Heart right ventricle (tissue), 16 donors: ENCODE measurements around the gene MFF. TPM values are rescaled to one million over a fixed set of nuclear protein-coding genes. Genes with fewer than 3 reads are reported as not detected.

Source experiments
- ATAC-seq, 8 donors: fragments of 200-7000 bp; cut with Tn5 transposase; one replicate each; pipeline ENCODE4 v1.9.1; 2020; ENCODE audit warnings: mild to moderate bottlenecking in 8 of 8, moderate library complexity in 8 of 8, moderate number of reproducible peaks in 1 of 8
- DNase-seq, 2 donors: peaks; one replicate each; pipeline ENCODE4 v3.0.0-alpha.2; 2020
- H3K27ac ChIP-seq, 10 donors: fragments of 200-600 bp; sonication (generic) in 2 of 10; one replicate each; pipeline versions ENCODE4 v1.5.0 to v1.8.0; 2020 to 2022; ENCODE audit warnings: mild to moderate bottlenecking in 3 of 10
- H3K27me3 ChIP-seq, 7 donors: fragments of 200-600 bp; one replicate each; pipeline ENCODE4 v1.8.0; 2021 to 2022; ENCODE audit warnings: mild to moderate bottlenecking in 2 of 7
- H3K36me3 ChIP-seq, 9 donors: fragments of 200-600 bp; sonication (generic) in 1 of 9; one replicate each; pipeline versions ENCODE4 v1.5.0 to v1.8.0; 2020 to 2022; ENCODE audit warnings: mild to moderate bottlenecking in 2 of 9
- H3K4me1 ChIP-seq, 9 donors: fragments of 200-600 bp; sonication (generic) in 1 of 9; one replicate each; pipeline versions ENCODE4 v1.5.0 to v1.8.0; 2020 to 2022; ENCODE audit warnings: mild to moderate bottlenecking in 4 of 9
- H3K4me3 ChIP-seq, 10 donors: fragments of 200-600 bp; sonication (generic) in 2 of 10; one replicate each; pipeline versions ENCODE4 v1.5.0 to v1.8.0; 2020 to 2022; ENCODE audit warnings: mild to moderate bottlenecking in 7 of 10, moderate library complexity in 2 of 10
- H3K9me3 ChIP-seq, 11 donors: fragments of 200-600 bp in 10 of 11; sonication (generic) in 2 of 11; one replicate each; pipeline versions ENCODE4 v1.5.0 to v1.8.0; 2013 to 2022; ENCODE audit warnings: mild to moderate bottlenecking in 2 of 11, control low read depth in 1 of 11, moderate library complexity in 1 of 11
- CTCF ChIP-seq, 9 donors: fragments of 200-600 bp; sonication (generic) in 2 of 9; IDR thresholded peaks; one replicate each; pipeline versions ENCODE4 v1.5.0 to v1.8.0; 2021 to 2022; ENCODE audit warnings: antibody characterized with exemption in 9 of 9, mild to moderate bottlenecking in 5 of 9, moderate library complexity in 1 of 9
- WGBS, 2 donors: extraction: QIAGEN DNeasy Blood & Tissue Kit; methylation state at CpG; one replicate each; pipeline ENCODE4 v1.1.7; 2013; ENCODE audit warnings: inconsistent platforms in 1 of 2; 5-methylcytosine and 5-hydroxymethylcytosine counted together
- intact Hi-C, 10 donors: fragments of 100-400 bp; cut with DNase I; formaldehyde crosslinking; loops; one replicate each; pipeline versions ENCODE4 v1.11.1 to v1.14.2; 2022
- polyA plus RNA-seq, 2 donors: library from polyadenylated mRNA; stranded (reverse); fragments of 200-250 nt; gene quantifications; one replicate each; pipeline ENCODE4 v1.2.3, GENCODE V29; 2013
- total RNA-seq, 10 donors: library from RNA; stranded (reverse); fragmentation: NEBNext Ultra II Directional in 3 of 10; extraction: Animal tissue kit (Norgen Biotek cat#: 25700) in 3 of 10; gene quantifications; one replicate each; pipeline versions ENCODE4 v1.2.1 to v1.2.4, GENCODE V29; 2021 to 2023
- donor health status: Arrhythmogenic right ventricular cardiomyopathy.
- donor health status: ischemic (EF 13 %, LVEDD 7.1; RV severe dilation, severe dysfunction).
- donor health status: healthy with polysubstance abuse.
- donor health status: DM: no; HTN: yes; CAD: no.
- donor health status: DM: no; HTN: no; CAD: no.
- donor health status: ischemic (EF 25% LVEDD 6.9; RV normal size, moderate dysfunction).
- donor health status: ischemic (EF 25% LVEDD 5.7; RV mildly dilated, moderate dysfunction).
- donor health status: healthy.
- donor health status: DM: yes; HTN: yes; CAD: no.
- donor health status: Ischemic cardiomyopathy.
- donor health status: ischemic (EF 35%, LVEDD 5.7; RV mildly dilated, moderate dysfunction).
- donor health status: nonischemic (EF 11% LVEDD 7.7; RV severe dilation, severe dysfunction).
- donor health status: DM: yes; HTN: yes; CAD: no.
- donor health status: PGD.
- donor health status: ischemic (EF 29% LVEDD 5.4; RV normal size, mild dysfunction).
- donor health status: nonischemic (EF 23%, LVEDD 6.1; RV moderate dilation, normal function).

MFF gene
- total and polyA plus RNA-seq, 12 donors, result 58.4 to 102 (median 77.7) TPM

GRCh38 chr2:227325839-227326195 lies 766 bp downstream of the MFF start:
- intact Hi-C loops, result no loop called here
- H3K36me3 ChIP-seq, result peaks cover 0 to 25% (median 0%) of the 10 kb centered on the region in 9 donors
- no peaks in the 10 kb centered on the region for H3K27me3 ChIP-seq
- peak overlapping the region; percentile 69 to 99 (median 96) for H3K4me3 ChIP-seq
- DNase-seq (peak; percentile 16 to 30), ATAC-seq (peak; percentile 15 to 72 (median 35))
- WGBS, 2 donors, result 0 to 1% methylated on average over 13 of the region's 13 CpGs
- H3K4me1 ChIP-seq, result peaks cover 0 to 37% (median 17%) of the 10 kb centered on the region in 9 donors
- TF ChIP-seq CTCF (IDR thresholded peaks at IDR 0.05), result no peak
- H3K9me3 ChIP-seq, result peaks cover 0 to 13% (median 0%) of the 10 kb centered on the region in 11 donors
- H3K27ac ChIP-seq, result peak overlapping the region in 9 of 10 donors; percentile 83 to 98 (median 95)

GRCh38 chr2:227326783-227327182 lies 1.7 kb downstream of the MFF start:
- ATAC-seq, result no peak
- intact Hi-C loops, result no loop called here
- peaks cover 0 to 37% (median 17%) of the 10 kb centered on the region in 9 donors for H3K4me1 ChIP-seq
- H3K36me3 ChIP-seq, result peaks cover 0 to 34% (median 0%) of the 10 kb centered on the region in 9 donors
- peaks cover 0 to 10% (median 0%) of the 10 kb centered on the region in 11 donors for H3K9me3 ChIP-seq
- H3K27ac ChIP-seq, result no peak overlapping the region
- H3K27me3 ChIP-seq, result no peaks in the 10 kb centered on the region
- DNase-seq, result no peak
- no peak for TF ChIP-seq CTCF (IDR thresholded peaks at IDR 0.05)
- peak overlapping the region in 3 of 10 donors; percentile 97 to 98 (median 97) for H3K4me3 ChIP-seq
- 94% methylated on average over 6 of the region's 6 CpGs for WGBS, 2 donors

- Histone ChIP-seq H3K27me3 (no peaks in the 10 kb centered on the region), H3K36me3 (peaks cover 0 to 88% (median 23%) of the 10 kb centered on the region in 9 donors), H3K9me3 (no peaks in the 10 kb centered on the region), H3K27ac (no peak overlapping the region), H3K4me3 (no peak overlapping the region), H3K4me1 (peaks cover 0 to 8% (median 0%) of the 10 kb centered on the region in 9 donors)
- TF ChIP-seq CTCF (IDR thresholded peaks at IDR 0.05), result no peak
- intact Hi-C loops, result no loop called here
- WGBS, 2 donors, result 94 to 95% methylated on average over 1 of the region's 1 CpG
- DNase-seq, result no peak
- ATAC-seq, result no peak
Observed at GRCh38 chr2:227335713-227336112, 10.7 kb downstream of the MFF start.

GRCh38 chr2:227337442-227337841 lies 12.4 kb downstream of the MFF start:
- Histone ChIP-seq H3K36me3 (peaks cover 0 to 91% (median 23%) of the 10 kb centered on the region in 9 donors), H3K4me3 (no peak overlapping the region), H3K27me3 (no peaks in the 10 kb centered on the region), H3K4me1 (peaks cover 0 to 8% (median 0%) of the 10 kb centered on the region in 9 donors), H3K27ac (no peak overlapping the region), H3K9me3 (no peaks in the 10 kb centered on the region)
- 96 to 100% methylated on average over 2 of the region's 2 CpGs for WGBS, 2 donors
- TF ChIP-seq CTCF (IDR thresholded peaks at IDR 0.05), result no peak
- ATAC-seq (no peak), DNase-seq (no peak)
- intact Hi-C loops, result no loop called here
